Breast epithelium (tissue), 3 donors: ENCODE data around the gene H6PD.

Source experiments
- POLR2A ChIP-seq: fragments of 450-650 bp; IDR thresholded peaks from one replicate; pipeline ENCODE4 v1.6.1; 2016; ENCODE audit warnings: antibody characterized with exemption, mild to moderate bottlenecking, moderate library complexity
- TF ChIP-seq, protein P1 (sequence below), 3 donors: fragments of 450-650 bp; IDR thresholded peaks; one replicate each; pipeline ENCODE4 v1.5.1; 2016 to 2017; ENCODE audit warnings: antibody characterized with exemption in 3 of 3, mild to moderate bottlenecking in 3 of 3, moderate library complexity in 3 of 3

DNA sequence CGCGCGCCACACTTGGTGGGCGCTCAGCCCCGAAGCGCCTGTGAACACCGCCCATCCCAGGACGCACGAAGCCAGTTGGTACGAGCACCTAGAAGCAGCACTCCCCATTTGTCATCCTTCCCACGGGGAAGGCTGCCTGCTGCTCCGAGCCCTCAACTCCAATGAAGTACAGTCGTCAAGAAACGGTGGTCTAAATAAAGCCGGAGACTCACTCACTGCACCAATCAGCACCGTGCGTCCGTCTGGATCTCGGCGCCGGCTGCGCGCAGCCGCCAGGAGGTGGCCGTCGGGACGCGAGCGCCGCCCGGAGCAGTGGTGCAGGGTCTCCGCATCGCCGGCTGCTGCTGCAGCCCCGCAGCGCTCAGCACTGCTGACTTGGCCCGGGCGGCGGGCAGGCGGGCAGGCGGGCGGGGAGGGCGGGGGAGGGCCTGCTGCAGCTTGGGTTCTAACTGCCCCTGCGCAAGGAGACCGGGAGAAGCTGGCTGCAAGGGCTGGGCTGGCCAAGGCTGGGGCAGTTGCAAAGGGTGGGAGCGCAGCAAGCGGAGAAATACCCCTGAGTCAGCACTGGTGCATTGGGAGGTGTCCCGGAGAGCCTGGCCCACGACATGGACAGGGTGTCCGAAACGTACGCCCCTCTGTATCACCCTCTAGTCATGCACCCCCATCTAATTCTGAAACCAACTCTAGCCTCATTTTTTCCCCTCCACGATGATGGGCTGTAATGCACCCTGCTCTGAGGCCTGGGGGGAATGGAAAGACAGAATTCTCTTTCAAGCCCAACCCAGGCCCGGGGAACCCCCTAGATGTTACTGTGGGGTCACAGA, 35.8 kb upstream of the H6PD start:
- no peak for TF ChIP-seq POLR2A
- TF ChIP-seq, protein P1, sequence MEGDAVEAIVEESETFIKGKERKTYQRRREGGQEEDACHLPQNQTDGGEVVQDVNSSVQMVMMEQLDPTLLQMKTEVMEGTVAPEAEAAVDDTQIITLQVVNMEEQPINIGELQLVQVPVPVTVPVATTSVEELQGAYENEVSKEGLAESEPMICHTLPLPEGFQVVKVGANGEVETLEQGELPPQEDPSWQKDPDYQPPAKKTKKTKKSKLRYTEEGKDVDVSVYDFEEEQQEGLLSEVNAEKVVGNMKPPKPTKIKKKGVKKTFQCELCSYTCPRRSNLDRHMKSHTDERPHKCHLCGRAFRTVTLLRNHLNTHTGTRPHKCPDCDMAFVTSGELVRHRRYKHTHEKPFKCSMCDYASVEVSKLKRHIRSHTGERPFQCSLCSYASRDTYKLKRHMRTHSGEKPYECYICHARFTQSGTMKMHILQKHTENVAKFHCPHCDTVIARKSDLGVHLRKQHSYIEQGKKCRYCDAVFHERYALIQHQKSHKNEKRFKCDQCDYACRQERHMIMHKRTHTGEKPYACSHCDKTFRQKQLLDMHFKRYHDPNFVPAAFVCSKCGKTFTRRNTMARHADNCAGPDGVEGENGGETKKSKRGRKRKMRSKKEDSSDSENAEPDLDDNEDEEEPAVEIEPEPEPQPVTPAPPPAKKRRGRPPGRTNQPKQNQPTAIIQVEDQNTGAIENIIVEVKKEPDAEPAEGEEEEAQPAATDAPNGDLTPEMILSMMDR (IDR thresholded peaks at IDR 0.05): no peak
